Cerebellar cortex (tissue), 1 donor: ENCODE data around the gene ZFYVE21.

ENCODE experiments used
- DNase-seq: peaks from one replicate; pipeline ENCODE4 v3.0.0-alpha.2; 2015; ENCODE audit warnings: low spot score

ZFYVE21 gene

GRCh38 chr14:103737432-103738045 lies 21.9 kb downstream of the ZFYVE21 start:
- no peak for DNase-seq

- no peak for DNase-seq
Observed at GRCh38 chr14:103738166-103738565, 22.6 kb downstream of the ZFYVE21 start.

GRCh38 chr14:103738701-103739451 lies 23.3 kb downstream of the ZFYVE21 start:
- DNase-seq: peak; percentile 83

GRCh38 chr14:103739466-103739792 lies 23.8 kb downstream of the ZFYVE21 start:
- no peak for DNase-seq

GRCh38 chr14:103739793-103740501 lies 24.3 kb downstream of the ZFYVE21 start:
- DNase-seq: no peak

- DNase-seq: no peak
Observed at GRCh38 chr14:103740991-103741689, 25.5 kb downstream of the ZFYVE21 start.

GRCh38 chr14:103741876-103742275 lies 26.3 kb downstream of the ZFYVE21 start:
- no peak for DNase-seq

GRCh38 chr14:103742499-103743255 lies 27.1 kb downstream of the ZFYVE21 start:
- no peak for DNase-seq

- DNase-seq: no peak
Observed at GRCh38 chr14:103743691-103744090, 28.1 kb downstream of the ZFYVE21 start.

GRCh38 chr14:103744621-103745395 lies 29.2 kb downstream of the ZFYVE21 start:
- DNase-seq: peak; percentile 78

GRCh38 chr14:103745424-103745823 lies 29.8 kb downstream of the ZFYVE21 start:
- DNase-seq: no peak

GRCh38 chr14:103746701-103747100 lies 31.1 kb downstream of the ZFYVE21 start:
- DNase-seq: no peak

- DNase-seq: no peak
Observed at GRCh38 chr14:103748534-103748857, 32.9 kb downstream of the ZFYVE21 start.

GRCh38 chr14:103749452-103749851 lies 33.8 kb downstream of the ZFYVE21 start:
- DNase-seq: peak; percentile 41

GRCh38 chr14:103749860-103750259 lies 34.2 kb downstream of the ZFYVE21 start:
- DNase-seq: no peak

- no peak for DNase-seq
Observed at GRCh38 chr14:103753774-103754173, 38.2 kb downstream of the ZFYVE21 start.

GRCh38 chr14:103755060-103755459 lies 39.5 kb downstream of the ZFYVE21 start:
- no peak for DNase-seq

- DNase-seq: no peak
Observed at GRCh38 chr14:103758059-103758776, 42.6 kb downstream of the ZFYVE21 start.

GRCh38 chr14:103762036-103762435 lies 46.4 kb downstream of the ZFYVE21 start:
- DNase-seq: no peak

GRCh38 chr14:103762541-103762940 lies 46.9 kb downstream of the ZFYVE21 start:
- DNase-seq: no peak
